MM.1S (cell line): ENCODE measurements around the gene ATP9A.

Source experiments
- EZH2 ChIP-seq: fragments of 300-600 bp; sonication (generic); optimal IDR thresholded peaks from 2 replicates; pipeline ENCODE3; 2017; ENCODE audit warnings: low read depth, mild to moderate bottlenecking, antibody characterized with exemption, low read length, mixed read lengths
- EZH2phosphoT487 ChIP-seq: fragments of 300-600 bp; sonication (generic); IDR thresholded peaks from 2 replicates; pipeline ENCODE4 v1.6.1; 2018; ENCODE audit warnings: antibody characterized with exemption, low read length
- TF ChIP-seq, protein P1 (sequence below): fragments of 300-600 bp; sonication (generic); IDR thresholded peaks from 2 replicates; pipeline ENCODE4 v1.5.1; 2016; ENCODE audit warnings: antibody characterized with exemption, low read length, mixed read lengths

DNA sequence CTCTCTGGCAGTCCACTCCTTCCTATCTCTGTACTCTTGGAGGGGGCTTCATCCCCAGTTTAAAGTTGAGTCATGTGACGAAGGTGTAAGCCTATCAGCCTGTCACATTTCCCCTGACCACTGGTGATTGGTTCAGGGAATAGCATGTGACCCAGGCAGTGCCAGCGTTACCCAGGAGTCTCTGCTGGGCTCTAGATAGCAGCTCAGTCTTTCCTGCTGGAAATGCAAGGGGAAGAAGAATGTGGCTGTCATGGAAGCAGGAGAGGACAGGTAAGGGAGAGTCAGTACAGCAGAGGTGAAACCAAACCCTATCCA, 190.1 kb downstream of the ATP9A start:
- TF ChIP-seq, protein P1, sequence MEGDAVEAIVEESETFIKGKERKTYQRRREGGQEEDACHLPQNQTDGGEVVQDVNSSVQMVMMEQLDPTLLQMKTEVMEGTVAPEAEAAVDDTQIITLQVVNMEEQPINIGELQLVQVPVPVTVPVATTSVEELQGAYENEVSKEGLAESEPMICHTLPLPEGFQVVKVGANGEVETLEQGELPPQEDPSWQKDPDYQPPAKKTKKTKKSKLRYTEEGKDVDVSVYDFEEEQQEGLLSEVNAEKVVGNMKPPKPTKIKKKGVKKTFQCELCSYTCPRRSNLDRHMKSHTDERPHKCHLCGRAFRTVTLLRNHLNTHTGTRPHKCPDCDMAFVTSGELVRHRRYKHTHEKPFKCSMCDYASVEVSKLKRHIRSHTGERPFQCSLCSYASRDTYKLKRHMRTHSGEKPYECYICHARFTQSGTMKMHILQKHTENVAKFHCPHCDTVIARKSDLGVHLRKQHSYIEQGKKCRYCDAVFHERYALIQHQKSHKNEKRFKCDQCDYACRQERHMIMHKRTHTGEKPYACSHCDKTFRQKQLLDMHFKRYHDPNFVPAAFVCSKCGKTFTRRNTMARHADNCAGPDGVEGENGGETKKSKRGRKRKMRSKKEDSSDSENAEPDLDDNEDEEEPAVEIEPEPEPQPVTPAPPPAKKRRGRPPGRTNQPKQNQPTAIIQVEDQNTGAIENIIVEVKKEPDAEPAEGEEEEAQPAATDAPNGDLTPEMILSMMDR: no peak
- TF ChIP-seq EZH2: no peak
- no peak for TF ChIP-seq EZH2phosphoT487
